HAP-1 (cell line): ENCODE measurements around the gene RFX4.

Experiments used
- DNase-seq, 2 experiments: peaks; one replicate each; pipeline ENCODE4 v3.0.0-alpha.2; 2016 to 2020; ENCODE audit warnings: low spot score in 2 of 2
- H3K27me3 ChIP-seq: fragments of 250-450 bp; sonication (Bioruptor Pico); 2 replicates; pipeline ENCODE4 v1.5.1; 2020; ENCODE audit warnings: low read depth, mild to moderate bottlenecking, moderate library complexity
- H3K36me3 ChIP-seq: fragments of 250-450 bp; sonication (Bioruptor Pico); replicated peaks from 2 replicates; pipeline ENCODE4 v1.5.1; 2020; ENCODE audit warnings: mild to moderate bottlenecking
- H3K4me1 ChIP-seq: fragments of 250-450 bp; sonication (Bioruptor Pico); 2 replicates; pipeline ENCODE4 v1.5.1; 2020; ENCODE audit warnings: mild to moderate bottlenecking
- H3K4me3 ChIP-seq: fragments of 250-450 bp; sonication (Bioruptor Pico); 2 replicates; pipeline ENCODE4 v1.5.1; 2020; ENCODE audit warnings: mild to moderate bottlenecking, moderate library complexity
- H3K9me3 ChIP-seq: fragments of 250-450 bp; sonication (Bioruptor Pico); 2 replicates; pipeline ENCODE4 v1.5.1; 2020; ENCODE audit warnings: mild to moderate bottlenecking, moderate library complexity
- in situ Hi-C: fragments of 300-500 bp; cut with MboI; formaldehyde crosslinking; loops from 3 replicates; pipeline ENCODE4 v1.14.3; 2020; ENCODE audit warnings: low sequenced_read_pairs, inconsistent platforms, mixed read lengths

Gene RFX4

DNA sequence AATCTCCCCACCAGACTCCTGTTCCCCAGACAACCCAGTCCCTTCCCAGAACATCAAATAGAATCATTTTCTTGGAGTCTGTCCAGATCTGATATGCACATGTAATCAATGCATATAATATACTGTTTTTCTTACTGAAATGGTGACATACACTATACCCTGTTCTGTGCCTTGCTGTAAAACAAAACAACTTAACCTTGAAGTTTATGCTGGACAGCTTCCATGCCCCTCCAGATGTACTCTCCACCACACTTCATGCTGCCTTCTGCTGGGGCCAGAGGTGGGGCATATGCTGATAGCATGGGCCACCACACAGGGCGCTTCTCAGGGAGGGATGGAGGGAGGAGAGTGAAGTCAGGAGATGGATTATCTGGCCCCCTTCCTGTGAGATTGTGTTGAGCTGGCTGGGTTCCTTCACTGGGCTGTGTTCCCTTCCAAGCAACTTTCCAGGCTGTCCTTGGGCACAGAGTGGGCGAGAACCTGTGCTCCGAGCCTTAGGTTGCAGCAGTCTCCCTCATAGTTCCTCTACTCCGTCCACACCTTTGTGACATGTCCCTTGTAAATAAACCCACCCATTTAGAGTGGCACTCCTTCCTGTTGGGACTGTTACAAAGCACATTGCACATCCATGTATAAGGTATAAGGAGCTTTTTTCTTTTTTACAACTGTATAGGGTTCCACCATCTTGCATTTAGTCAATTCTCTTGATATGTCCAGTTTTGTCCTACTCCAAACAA, 114.0 kb downstream of the RFX4 start:
- Histone ChIP-seq H3K4me1 (no peaks in the 10 kb centered on the region), H3K9me3 (no peaks in the 10 kb centered on the region; the same call in 1 of the 2 replicates), H3K4me3 (no peak overlapping the region), H3K27me3 (no peaks in the 10 kb centered on the region), H3K36me3 (no peaks in the 10 kb centered on the region)
- in situ Hi-C loops = no loop called here
- no peak for DNase-seq

DNA sequence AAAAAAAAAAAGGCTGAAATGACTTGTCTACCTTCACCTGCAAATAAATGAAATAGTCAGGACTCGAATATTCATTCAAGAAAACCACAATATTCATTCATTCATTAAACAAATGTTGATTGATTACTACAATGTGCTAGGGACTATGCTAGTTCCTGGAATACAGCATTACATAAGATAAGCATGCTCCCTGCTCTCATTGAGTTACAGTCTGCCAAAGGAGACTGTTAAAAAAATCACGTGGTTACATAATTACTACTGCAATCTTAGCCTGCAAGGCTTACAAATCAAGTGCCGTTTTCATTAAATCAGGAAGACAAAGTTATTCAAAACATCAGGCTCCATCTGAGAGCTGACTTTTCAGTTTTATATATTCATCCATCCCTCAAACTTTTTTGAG, 121.3 kb downstream of the RFX4 start:
- in situ Hi-C loops = no loop called here

DNA sequence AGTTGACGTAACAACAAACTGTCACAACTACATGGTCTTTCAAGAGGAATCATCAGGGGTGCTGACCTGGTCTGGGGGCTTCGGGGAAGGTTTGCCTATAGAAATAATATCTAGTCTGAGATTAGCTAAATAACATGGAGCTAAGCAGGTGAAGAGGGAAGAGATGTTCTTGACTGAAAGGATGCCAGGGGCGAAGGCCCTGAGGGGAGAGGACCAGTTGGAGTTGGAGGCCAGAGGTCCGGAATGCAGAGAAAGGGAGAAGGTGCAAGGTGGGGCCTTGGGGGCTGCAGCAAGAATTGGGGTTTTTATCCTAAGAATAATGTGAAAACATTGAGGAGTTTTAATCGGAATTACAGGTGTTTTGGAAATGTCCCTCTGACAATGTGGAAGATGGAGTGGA, 123.2 kb downstream of the RFX4 start:
- Histone ChIP-seq H3K4me1 (peaks cover 10% of the 10 kb centered on the region), H3K4me3 (no peak overlapping the region), H3K27me3 (no peaks in the 10 kb centered on the region), H3K9me3 (no peaks in the 10 kb centered on the region; the same call in 1 of the 2 replicates), H3K36me3 (no peaks in the 10 kb centered on the region; the same call in 1 of the 2 replicates)
- no peak for DNase-seq
- in situ Hi-C loops = no loop called here

More for the DNA sequence above, 121.3 kb downstream of the RFX4 start:
- Histone ChIP-seq H3K36me3 (no peaks in the 10 kb centered on the region), H3K9me3 (no peaks in the 10 kb centered on the region; the same call in 1 of the 2 replicates), H3K4me1 (peaks cover under 1% of the 10 kb centered on the region), H3K4me3 (no peak overlapping the region), H3K27me3 (no peaks in the 10 kb centered on the region)
- no peak for DNase-seq

DNA sequence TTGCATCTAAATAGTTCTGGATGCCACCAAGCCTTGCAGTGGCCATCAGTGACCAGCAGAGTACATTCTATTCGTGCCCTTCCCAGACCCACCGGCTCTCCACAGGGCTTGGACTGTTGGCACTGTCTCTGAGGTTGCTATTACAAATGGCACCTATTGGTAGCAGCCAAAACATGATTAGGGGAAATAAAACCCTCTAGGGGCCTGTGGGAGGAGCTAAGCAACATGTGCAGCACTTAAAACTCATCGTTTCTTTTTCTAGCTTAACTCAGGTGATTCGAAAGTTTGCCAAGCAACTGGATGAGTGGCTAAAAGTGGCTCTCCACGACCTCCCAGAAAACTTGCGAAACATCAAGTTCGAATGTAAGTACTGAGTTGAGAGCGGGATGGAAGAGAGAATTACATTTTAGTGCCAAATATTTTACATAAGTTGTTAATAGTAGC, 126.3 kb downstream of the RFX4 start:
- peak in 1 of 2 experiments; percentile 2 for DNase-seq
- H3K36me3 ChIP-seq = no peaks in the 10 kb centered on the region; the same call in none of the 2 replicates
- no peak overlapping the region for H3K4me3 ChIP-seq
- H3K9me3 ChIP-seq = no peaks in the 10 kb centered on the region
- no peaks in the 10 kb centered on the region for H3K27me3 ChIP-seq
- in situ Hi-C loops = no loop called here
- H3K4me1 ChIP-seq = peaks cover 10% of the 10 kb centered on the region

DNA sequence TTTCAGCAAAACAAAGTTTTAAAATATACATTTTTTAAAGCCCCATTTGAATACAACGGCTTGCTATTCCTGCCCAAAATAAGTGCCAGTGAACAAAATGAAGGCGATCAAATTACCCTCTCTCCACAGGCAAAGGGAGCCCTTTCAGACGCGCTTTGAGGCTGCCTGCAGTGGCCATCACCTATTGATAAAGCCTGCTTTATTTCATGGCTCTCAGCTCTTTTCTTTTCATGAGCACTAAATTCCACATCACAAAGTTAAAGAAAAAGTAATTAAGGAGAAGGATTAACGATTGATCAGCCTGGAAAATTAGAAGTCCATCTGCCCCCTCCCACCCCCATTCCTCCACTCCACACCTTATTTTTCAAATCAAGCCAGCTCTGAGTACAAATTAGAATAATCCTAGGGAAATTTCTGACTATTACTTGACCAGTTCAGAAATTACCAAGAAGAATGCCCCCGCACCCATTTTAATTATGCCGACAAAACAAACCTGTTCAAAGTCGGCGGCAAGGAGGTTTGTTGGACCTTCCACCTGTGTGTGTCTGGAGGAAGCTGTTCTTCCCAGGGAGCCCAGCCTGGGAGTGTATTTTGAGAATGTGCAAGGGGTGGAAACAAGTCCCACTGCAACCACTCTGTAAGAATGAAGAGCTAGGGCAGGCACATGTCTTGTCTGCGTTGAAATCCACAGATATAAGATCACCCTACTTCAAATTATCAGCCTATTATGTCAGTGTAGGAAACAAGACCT, 127.5 kb downstream of the RFX4 start:
- no peak overlapping the region for H3K4me3 ChIP-seq
- in situ Hi-C loops = no loop called here
- no peaks in the 10 kb centered on the region for H3K9me3 ChIP-seq
- DNase-seq = peak in 1 of 2 experiments; percentile 3
- peaks cover 10% of the 10 kb centered on the region for H3K4me1 ChIP-seq
- H3K36me3 ChIP-seq = no peaks in the 10 kb centered on the region; the same call in none of the 2 replicates
- H3K27me3 ChIP-seq = no peaks in the 10 kb centered on the region

DNA sequence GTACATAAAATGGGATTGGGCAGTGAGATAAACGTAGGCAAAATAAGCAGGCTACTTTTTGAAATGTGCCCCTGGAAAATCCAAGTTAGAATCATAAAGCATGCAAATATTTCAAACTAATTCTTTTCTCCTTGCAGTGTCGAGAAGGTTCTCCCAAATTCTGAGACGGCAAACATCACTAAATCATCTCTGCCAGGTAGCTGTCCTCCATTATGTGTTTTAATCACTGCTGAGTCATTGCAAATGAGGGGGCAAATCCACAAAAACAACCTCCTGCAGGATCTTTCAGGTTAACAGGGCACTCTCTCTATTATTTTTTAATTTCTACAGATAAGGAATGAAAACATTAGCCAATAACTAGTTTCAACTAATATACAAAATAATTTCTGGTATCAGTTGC, 128.5 kb downstream of the RFX4 start:
- Histone ChIP-seq H3K27me3 (no peaks in the 10 kb centered on the region), H3K4me1 (peaks cover 10% of the 10 kb centered on the region), H3K4me3 (no peak overlapping the region), H3K36me3 (no peaks in the 10 kb centered on the region; the same call in none of the 2 replicates), H3K9me3 (no peaks in the 10 kb centered on the region)
- no peak for DNase-seq
- in situ Hi-C loops = no loop called here

DNA sequence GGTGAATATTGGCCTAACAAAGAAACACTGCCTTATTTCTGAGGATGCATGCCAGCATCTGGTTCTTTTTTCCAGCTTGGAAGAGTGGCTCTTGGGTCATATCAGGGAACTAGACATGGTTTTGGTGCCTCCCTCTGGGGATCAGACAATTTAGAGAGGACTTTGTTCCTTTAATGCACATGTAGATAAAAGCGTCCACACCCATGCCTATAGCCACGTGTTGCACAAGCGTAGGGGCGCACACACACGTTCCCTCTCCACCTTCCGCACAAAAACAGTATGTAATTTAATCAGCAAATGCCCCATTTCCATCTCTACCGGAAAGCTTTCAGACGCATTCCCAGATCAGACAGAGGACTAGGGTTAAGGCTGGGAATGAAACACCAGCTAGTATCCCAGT, 130.0 kb downstream of the RFX4 start:
- H3K4me3 ChIP-seq = no peak overlapping the region
- H3K9me3 ChIP-seq = no peaks in the 10 kb centered on the region
- no peaks in the 10 kb centered on the region; the same call in none of the 2 replicates for H3K36me3 ChIP-seq
- no peaks in the 10 kb centered on the region for H3K27me3 ChIP-seq
- in situ Hi-C loops = no loop called here
- H3K4me1 ChIP-seq = peaks cover 10% of the 10 kb centered on the region
- DNase-seq = no peak

DNA sequence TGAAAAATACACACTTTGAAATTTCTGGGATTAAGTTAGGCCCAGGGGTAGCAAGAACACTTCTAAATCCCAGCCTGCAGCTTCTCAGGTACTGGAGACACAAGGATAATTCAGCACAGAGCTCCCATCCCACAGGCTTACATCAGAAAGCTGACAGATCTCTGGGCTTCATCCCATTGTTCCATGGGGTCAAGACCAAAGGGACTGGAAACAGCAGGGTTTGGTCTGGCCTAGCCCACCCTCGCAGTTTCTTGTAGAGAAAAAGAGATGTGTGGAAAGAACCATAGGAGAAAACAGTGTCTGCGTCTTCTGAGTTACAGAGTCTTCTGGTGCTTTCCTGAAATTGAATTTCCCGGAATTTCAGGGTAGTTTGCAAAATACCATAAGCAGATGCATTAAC, 132.1 kb downstream of the RFX4 start:
- H3K9me3 ChIP-seq = no peaks in the 10 kb centered on the region
- H3K4me1 ChIP-seq = peaks cover under 1% of the 10 kb centered on the region
- H3K27me3 ChIP-seq = no peaks in the 10 kb centered on the region
- no peak for DNase-seq
- in situ Hi-C loops = no loop called here
- H3K4me3 ChIP-seq = no peak overlapping the region
- H3K36me3 ChIP-seq = no peaks in the 10 kb centered on the region; the same call in 1 of the 2 replicates

DNA sequence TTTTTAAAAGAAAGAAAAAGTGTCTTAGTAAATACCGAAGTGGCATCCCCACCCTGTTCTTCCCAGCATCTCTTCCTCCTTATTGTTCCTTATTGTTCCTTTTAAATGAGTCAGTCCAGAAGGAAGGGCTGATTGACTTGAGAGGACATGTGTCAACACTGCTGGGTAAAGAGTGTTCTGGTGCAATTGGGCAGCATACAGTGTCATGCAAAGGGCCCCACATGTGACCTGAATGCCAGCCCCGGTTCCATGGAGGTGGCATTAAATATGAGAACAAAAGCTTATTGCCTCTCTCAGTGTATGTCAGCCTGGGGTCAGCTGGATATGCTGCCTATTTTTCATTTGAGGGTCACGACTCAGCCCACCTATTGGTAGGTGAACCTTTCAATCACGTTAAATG, 132.8 kb downstream of the RFX4 start:
- no peaks in the 10 kb centered on the region for H3K4me1 ChIP-seq
- H3K4me3 ChIP-seq = no peak overlapping the region
- DNase-seq = no peak
- no peaks in the 10 kb centered on the region; the same call in 1 of the 2 replicates for H3K36me3 ChIP-seq
- no peaks in the 10 kb centered on the region for H3K27me3 ChIP-seq
- H3K9me3 ChIP-seq = no peaks in the 10 kb centered on the region
- in situ Hi-C loops = no loop called here

DNA sequence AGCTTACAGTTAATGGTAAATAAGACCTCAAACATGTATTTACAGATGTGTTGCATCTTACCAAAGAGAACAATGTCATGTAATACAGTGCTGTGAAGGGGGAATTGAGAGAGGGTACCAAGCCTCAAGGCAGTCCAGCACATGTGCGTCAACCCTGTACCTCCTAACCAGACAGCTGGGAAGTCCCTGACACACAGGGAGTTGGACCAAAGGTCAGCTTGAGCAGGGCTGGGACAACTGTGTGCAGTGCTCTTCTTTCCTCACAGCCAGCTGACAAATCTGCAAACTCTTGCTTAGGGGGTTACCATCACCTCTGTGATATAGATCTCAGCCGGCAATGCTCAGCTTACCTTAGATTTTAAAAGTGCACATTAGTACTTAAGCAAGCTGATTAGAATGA, 134.9 kb downstream of the RFX4 start:
- H3K4me3 ChIP-seq = no peak overlapping the region
- DNase-seq = no peak
- no peaks in the 10 kb centered on the region for H3K4me1 ChIP-seq
- in situ Hi-C loops = no loop called here
- no peaks in the 10 kb centered on the region for H3K36me3 ChIP-seq
- H3K27me3 ChIP-seq = no peaks in the 10 kb centered on the region
- H3K9me3 ChIP-seq = no peaks in the 10 kb centered on the region

DNA sequence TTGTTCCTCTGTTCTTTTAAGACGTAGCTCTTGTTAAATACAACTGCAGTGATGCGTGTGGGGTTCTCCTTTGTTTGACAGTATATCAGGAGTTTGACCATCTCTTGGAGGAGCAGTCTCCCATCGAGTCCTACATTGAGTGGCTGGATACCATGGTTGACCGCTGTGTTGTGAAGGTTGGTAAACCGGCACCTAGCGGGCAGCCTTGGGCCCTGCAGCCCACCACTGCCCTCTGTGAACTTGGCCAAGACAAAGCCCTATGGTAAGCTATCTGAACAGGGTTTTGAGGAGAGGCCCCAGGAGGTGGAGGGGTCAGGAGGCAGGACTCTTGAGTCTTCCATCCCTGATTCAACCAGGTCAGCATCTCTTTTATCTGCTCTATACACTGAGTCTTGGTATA, 137.1 kb downstream of the RFX4 start:
- H3K4me3 ChIP-seq = no peak overlapping the region
- H3K27me3 ChIP-seq = no peaks in the 10 kb centered on the region
- no peaks in the 10 kb centered on the region for H3K9me3 ChIP-seq
- no peak for DNase-seq
- in situ Hi-C loops = no loop called here
- no peaks in the 10 kb centered on the region for H3K4me1 ChIP-seq
- H3K36me3 ChIP-seq = no peaks in the 10 kb centered on the region

DNA sequence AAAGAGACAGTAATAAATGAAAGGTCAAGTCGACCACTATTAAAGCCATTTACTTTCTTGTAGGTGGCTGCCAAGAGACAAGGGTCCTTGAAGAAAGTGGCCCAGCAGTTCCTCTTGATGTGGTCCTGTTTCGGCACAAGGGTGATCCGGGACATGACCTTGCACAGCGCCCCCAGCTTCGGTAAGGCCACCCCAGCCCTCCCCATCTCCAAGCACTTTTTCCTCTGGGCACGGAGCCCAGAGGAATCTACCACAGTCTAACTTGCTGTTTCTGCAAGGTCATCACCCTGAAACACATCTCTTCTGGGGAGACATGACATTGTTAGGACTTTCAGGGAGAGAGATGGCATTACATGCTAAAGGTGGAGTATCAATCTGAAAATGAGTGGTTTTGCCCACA, 137.9 kb downstream of the RFX4 start:
- in situ Hi-C loops = no loop called here

DNA sequence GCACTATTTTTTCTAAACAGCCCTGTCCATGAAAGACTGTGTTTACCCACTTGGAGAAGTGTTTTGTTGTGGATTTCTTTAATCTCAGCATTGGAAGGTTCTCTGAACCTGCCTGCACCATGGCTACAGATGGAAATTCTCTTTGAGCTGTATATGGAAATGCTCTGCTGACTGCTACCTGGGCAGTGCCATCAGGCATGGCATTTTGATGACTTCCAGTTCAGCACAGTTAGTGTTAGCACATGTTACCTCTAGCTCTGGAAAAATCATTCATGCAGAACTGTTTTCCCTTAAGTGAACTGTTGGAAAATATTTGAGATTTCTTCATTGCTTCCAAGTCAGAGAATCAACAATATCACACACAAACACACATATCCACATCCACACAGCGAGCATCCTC, 139.1 kb downstream of the RFX4 start:
- Histone ChIP-seq H3K4me3 (no peak overlapping the region), H3K9me3 (no peaks in the 10 kb centered on the region), H3K27me3 (no peaks in the 10 kb centered on the region), H3K36me3 (no peaks in the 10 kb centered on the region), H3K4me1 (no peaks in the 10 kb centered on the region)
- in situ Hi-C loops = no loop called here
- DNase-seq = no peak

More for the DNA sequence above, 137.9 kb downstream of the RFX4 start:
- Histone ChIP-seq H3K36me3 (no peaks in the 10 kb centered on the region), H3K27me3 (no peaks in the 10 kb centered on the region), H3K9me3 (no peaks in the 10 kb centered on the region), H3K4me3 (no peak overlapping the region), H3K4me1 (no peaks in the 10 kb centered on the region)
- no peak for DNase-seq

DNA sequence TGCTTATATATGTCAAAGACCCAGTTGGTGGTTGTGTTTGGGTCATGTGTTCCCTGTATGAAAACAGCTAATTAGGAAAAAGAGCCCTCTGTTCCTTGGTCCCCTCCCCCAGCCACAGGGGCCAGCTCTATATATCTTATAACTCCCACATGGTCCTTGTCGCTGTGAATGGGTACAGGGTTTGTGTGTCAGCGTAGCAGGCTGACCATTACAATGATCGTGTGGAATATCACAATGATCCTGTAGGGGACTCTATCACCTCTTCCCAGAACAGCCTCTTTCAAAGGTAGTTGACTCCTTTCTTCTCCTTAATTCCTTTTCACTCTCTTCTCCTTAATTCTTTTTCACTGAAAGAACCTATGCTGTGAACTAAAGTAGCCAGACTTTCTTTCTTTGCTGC, 140.0 kb downstream of the RFX4 start:
- Histone ChIP-seq H3K27me3 (no peaks in the 10 kb centered on the region), H3K9me3 (no peaks in the 10 kb centered on the region), H3K36me3 (no peaks in the 10 kb centered on the region), H3K4me3 (no peak overlapping the region), H3K4me1 (no peaks in the 10 kb centered on the region)
- DNase-seq = no peak
- in situ Hi-C loops = no loop called here
